ENCODE data around the gene CLEC16A.

- TF ChIP-seq, protein P1, sequence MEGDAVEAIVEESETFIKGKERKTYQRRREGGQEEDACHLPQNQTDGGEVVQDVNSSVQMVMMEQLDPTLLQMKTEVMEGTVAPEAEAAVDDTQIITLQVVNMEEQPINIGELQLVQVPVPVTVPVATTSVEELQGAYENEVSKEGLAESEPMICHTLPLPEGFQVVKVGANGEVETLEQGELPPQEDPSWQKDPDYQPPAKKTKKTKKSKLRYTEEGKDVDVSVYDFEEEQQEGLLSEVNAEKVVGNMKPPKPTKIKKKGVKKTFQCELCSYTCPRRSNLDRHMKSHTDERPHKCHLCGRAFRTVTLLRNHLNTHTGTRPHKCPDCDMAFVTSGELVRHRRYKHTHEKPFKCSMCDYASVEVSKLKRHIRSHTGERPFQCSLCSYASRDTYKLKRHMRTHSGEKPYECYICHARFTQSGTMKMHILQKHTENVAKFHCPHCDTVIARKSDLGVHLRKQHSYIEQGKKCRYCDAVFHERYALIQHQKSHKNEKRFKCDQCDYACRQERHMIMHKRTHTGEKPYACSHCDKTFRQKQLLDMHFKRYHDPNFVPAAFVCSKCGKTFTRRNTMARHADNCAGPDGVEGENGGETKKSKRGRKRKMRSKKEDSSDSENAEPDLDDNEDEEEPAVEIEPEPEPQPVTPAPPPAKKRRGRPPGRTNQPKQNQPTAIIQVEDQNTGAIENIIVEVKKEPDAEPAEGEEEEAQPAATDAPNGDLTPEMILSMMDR (IDR thresholded peaks at IDR 0.05): no peak
- no peak for TF ChIP-seq POLR2A (IDR thresholded peaks at IDR 0.05)
Observed at GRCh38 chr16:11194913-11195312, 250.5 kb downstream of the CLEC16A start.

Measured in breast epithelium (tissue), 3 donors.